Stimulated activated CD4-positive, alpha-beta T cell treated with anti-CD3 and anti-CD28 coated beads, Interleukin-2, amount 100 ng/mL, for 4 hours (primary cell): ENCODE results near the gene HDAC4.
"Not testable (repeated sequence)": the region's sequence is repeated elsewhere in the genome, so short reads cannot be mapped to it uniquely, and the experiment has no call there.

Experiments used
- DNase-seq: peaks from one replicate; pipeline ENCODE4 v3.0.0-alpha.2; 2020; ENCODE audit warnings: low read depth

HDAC4 gene

DNA sequence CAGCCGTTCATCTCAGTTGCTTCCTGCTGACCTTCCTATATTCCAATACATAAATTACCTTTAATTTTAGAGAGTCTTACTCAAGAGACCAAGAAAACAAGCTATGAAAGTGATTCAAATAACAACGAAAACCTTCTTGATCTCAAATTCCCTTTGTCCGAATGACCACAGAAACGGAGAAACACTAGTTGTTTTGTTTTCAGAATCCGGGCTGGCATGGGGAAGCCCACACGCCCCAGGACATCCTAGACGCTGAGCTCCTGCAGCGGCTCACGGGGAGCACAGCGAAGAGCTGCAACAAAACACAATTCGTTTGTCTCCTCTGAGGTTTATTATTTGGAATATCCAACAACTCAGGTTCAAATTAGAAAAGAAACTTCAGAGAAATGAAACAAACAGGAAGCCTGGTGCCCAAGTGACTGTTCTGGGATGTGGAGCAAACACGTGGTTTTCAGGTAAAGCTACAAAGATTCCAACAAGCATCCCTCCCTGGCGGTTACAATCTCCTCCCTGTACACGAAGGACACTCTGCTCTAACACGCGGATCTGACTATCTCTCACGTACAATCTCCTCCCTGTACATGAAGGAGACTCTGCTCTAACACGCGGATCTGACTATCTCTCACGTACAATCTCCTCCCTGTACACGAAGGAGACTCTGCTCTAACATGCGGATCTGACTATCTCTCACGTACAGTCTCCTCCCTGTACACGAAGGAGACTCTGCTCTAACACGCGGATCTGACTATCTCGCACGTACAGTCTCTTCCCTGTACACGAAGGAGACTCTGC, 315.4 kb downstream of the HDAC4 start:
- DNase-seq: no peak

DNA sequence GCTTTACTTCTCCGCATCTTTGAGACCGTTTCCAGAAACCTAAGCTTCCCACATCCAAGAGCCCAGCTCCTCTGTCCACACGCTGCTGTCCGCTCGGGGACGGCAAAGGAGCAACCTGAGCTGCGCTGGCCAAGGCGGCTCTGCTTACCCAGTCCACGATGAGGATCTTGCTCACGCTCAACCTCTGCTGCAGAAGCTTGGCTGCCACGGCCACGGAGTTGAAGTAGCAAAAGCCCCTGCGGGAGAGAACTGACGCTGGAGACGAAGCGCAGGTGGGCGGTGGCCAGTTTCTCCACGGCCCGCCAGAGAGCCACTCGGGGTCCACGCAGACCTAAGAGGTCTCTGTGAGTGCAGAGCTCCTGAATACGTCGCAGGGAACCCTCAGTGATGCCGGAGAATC, 316.8 kb downstream of the HDAC4 start:
- no peak for DNase-seq

DNA sequence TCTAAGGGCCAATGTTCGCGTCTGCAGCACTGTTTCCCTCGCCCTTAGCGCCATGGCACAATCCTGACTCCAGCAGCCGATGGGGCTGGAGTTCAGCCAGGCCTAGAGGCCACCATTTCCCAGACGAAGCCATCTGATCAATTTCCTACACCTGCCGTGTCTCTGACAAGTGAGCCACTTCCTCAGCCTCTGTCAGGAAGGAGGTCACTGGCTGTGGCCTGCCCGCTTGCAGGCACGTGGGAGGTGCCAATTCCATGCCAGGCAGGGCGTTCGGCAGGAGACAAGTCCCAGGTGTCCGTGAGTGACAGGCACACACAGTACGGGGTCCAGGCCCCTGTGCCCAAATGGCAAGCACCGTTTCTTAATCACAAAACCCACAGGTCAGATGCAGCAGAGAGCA, 318.4 kb downstream of the HDAC4 start:
- no peak for DNase-seq

- DNase-seq: no peak
Observed at GRCh38 chr2:239081622-239082021, 319.2 kb downstream of the HDAC4 start.

GRCh38 chr2:239081046-239081445, 319.8 kb downstream of the HDAC4 start:
- no peak for DNase-seq

- DNase-seq: no peak
Observed at GRCh38 chr2:239079671-239080294, 321.0 kb downstream of the HDAC4 start.

DNA sequence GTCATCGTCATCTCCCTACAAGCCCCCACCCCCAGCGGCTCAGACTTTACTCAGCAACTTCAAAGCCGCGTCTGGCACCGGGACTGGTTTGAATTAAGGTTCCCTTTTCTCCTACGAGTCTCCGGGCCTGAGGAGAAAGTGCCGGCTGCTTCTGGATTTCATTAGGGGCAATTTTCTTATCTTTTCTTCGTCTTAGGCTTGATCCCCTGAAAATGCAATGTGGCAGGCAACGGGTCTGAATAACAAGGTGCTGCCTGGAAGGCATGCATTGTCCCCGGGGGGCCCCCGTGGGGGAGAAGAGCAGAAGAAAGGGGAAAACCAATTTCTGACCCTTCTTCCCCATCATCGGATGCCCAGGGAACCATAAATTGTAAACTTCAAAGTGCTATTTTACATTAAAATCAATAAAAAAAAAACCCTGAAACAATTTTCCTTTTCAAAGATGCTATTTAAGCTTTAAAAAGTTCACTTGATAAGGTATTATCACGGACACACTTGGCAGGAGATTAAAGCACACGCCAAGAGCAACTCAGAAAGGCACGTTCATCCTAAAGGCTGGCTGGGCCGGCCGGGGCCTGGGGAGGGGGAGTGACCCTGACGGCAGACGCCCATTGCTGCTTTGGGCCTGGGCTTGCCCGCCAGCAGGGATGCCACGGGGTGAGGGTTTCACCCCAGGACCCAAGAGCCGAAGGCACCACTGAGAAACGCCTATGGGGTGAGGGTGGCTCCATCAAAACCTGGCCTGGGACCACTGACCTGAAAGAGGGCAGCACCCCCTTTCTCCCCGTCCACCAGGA, 322.5 kb downstream of the HDAC4 start:
- no peak for DNase-seq

- DNase-seq: no peak
Observed at GRCh38 chr2:239077260-239077659, 323.6 kb downstream of the HDAC4 start.

- no peak for DNase-seq
Observed at GRCh38 chr2:239075918-239076758, 324.7 kb downstream of the HDAC4 start.

DNA sequence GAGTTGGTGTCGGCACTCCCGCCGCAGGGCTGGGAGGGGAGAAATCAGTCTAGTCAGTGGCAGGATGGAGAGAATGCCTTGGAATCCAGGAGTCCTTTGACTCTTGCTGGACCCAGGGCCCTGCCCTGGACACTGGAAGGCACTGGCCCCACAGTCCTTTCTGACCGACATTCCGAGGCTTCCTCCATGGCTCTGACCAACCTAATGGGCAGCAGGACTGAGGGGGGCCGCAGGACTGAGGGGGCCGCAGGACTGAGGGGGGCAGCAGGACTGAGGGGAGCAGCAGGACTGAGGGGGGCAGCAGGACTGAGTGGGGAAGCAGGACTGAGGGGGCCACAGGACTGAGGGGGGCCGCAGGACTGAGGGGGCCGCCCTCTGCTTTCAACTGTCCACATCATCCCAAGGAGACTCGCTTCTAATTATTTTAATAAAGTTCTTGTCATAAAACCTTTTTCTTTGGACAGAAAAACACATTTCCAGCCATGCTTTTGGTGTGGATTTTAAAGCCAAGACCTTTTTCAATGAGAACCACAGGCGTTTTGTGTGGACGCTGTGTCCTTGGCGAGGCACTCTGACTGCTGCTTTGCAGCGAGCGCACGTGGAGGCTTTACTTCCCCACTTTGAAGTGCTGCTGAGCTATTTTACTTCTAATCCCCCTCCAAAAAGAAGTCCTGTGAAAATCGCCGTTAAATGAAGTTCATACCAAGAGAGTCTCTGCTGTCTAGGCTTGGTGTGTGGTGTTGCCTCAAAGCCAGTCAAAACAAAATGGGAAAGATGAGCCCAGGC, 326.9 kb downstream of the HDAC4 start:
- DNase-seq: no peak

DNA sequence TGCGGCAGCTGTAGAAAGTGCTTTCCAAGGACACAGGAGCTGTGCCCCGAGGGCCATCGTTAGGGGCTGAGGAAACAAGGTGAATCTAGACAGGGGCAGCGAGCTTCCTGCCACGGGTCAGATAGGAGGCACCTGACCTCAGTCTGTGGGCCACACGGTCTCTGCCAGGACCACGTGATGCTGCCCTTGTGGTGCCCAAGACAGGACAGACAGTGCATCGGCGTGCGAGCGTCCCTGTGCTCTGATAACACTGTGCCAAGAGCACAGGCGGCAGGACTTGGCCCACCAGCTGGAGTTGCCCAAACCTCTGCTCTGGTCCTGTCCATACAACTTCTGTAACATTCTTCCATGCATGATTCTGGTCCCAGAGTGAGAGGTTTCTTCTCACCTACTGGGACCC, 327.6 kb downstream of the HDAC4 start:
- DNase-seq: no peak

- no peak for DNase-seq
Observed at GRCh38 chr2:239072786-239073185, 328.0 kb downstream of the HDAC4 start.

GRCh38 chr2:239070466-239070865, 330.4 kb downstream of the HDAC4 start:
- DNase-seq: no peak

DNA sequence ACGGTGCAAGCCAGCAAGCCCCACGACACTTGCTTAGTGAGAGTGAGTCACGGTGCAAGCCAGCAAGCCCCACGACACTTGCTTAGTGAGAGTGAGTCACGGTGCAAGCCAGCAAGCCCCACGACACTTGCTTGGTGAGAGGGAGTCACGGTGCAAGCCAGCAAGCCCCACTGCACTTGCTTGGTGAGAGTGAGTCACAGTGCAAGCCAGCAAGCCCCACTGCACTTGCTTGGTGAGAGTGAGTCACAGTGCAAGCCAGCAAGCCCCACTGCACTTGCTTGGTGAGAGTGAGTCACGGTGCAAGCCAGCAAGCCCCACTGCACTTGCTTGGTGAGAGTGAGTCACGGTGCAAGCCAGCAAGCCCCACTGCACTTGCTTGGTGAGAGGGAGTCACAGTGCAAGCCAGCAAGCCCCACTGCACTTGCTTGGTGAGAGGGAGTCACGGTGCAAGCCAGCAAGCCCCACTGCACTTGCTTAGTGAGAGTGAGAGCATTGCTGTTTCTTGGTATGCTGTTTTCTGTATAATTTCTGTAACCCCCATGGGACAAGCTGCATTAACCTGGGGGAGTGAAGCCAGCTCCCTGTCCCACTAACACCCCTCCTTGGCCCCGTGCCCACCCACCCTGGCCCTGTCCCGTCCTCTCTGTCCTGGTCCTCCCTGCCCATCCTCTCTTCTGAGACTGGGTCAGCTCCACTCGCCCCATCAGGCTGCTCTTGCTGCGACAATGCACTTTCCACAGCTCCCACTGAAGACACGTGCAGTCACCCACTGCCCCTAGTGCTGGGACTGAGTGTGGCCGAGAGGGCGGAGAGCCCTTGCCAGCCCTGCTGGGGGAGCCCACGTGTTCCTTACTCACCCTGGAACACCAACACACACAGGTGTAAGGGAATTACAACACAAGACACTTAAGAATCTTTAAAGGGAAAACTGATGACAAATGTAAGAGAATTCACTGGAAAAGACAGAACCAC, 331.2 kb downstream of the HDAC4 start:
- DNase-seq: not testable (repeated sequence)

- no peak for DNase-seq
Observed at GRCh38 chr2:239068411-239068810, 332.4 kb downstream of the HDAC4 start.

DNA sequence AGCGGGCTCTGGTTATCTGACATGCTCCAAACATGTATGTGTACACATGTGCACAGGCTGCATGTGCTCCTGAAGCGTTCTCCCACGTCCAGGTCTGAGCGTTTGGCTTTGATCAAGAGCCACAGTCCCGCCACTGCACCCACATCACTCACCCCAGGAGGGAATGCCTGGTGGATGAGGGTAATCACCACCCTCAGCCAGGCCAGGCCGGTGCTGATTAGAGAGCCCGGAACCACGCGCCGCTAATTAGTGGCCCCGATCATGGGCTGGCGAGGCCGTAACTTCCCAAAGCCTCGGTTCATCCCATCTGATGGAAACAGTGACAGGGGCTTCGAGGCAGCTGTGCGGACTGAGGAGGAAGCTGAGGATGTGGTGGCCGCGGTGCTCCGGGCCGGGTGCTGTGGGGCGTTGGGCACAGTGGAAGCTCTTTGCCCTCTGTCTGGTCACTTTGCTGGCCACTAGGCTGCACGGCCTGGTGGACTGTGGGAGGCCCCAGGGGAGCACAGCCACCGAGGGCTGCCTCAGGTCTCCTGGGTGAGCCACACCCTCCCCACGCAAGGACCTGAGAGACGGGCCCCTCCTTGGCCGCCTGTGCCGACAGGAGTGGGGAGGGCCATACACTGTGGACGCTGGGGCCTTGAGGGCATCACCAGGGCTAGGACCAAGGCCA, 333.5 kb downstream of the HDAC4 start:
- DNase-seq: no peak

DNA sequence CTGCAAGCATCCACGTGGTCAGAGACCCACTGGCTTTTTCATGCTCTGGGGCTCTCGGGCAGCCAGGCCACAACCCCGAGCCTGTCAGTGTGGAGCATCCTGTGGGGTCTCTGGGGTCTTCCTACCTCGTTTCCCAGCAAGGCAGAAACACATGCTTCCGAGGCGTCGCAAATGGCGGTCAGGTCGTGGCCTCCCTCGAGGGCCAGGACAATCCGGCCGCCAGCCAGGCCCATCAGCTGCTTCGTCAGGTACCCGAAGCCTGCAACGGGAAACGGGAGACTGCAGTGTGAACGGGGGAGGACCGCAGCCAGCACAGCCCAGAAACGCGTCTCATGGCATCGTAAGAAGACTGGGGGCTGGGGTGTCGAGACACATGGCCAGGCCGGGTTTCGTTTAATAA, 334.2 kb downstream of the HDAC4 start:
- DNase-seq: no peak

DNA sequence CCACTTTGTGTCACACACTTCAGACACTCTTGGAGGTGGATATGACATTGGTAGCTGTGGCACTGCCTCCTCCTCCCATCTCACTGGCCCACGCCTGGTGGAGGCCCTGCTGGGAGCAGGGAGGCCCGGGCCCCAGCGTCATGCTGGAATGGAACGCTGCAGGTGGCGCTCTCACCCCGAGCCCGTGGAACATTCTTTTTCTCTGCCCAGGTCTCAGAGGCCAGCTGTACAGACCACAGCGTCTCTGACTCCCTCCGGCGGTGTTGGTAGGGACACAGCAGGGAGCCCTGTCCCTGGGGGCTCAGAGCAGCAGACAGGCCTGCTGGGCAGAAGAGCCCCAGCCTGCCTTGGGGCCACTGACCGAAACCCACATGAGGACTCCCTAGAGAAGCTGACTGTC, 334.9 kb downstream of the HDAC4 start:
- DNase-seq: no peak

- no peak for DNase-seq
Observed at GRCh38 chr2:239065537-239065936, 335.3 kb downstream of the HDAC4 start.

- no peak for DNase-seq
Observed at GRCh38 chr2:239064891-239065290, 335.9 kb downstream of the HDAC4 start.
